Neuron (in vitro differentiated cells): ENCODE measurements around the gene PES1.

Source experiments
- H2AFZ ChIP-seq: one replicate; pipeline ENCODE4 v1.6.1; 2013; ENCODE audit warnings: low read depth, mild to moderate bottlenecking, inconsistent platforms, low read length, moderate library complexity
- H3K27me3 ChIP-seq: one replicate; pipeline ENCODE4 v1.6.1; 2013; ENCODE audit warnings: low read length; ENCODE audit not compliant: insufficient read depth
- H3K36me3 ChIP-seq: one replicate; pipeline ENCODE4 v1.6.1; 2013; ENCODE audit warnings: low read length; ENCODE audit not compliant: insufficient read depth
- H3K4me1 ChIP-seq: one replicate; pipeline ENCODE4 v1.6.1; 2013; ENCODE audit warnings: low read length; ENCODE audit not compliant: insufficient read depth
- H3K4me3 ChIP-seq: 2 replicates; pipeline ENCODE4 v1.5.1; 2013; ENCODE audit warnings: mild to moderate bottlenecking, low read length, moderate library complexity
- H3K9me3 ChIP-seq: one replicate; pipeline ENCODE4 v1.6.1; 2013; ENCODE audit warnings: low read length

The PES1 gene

DNA sequence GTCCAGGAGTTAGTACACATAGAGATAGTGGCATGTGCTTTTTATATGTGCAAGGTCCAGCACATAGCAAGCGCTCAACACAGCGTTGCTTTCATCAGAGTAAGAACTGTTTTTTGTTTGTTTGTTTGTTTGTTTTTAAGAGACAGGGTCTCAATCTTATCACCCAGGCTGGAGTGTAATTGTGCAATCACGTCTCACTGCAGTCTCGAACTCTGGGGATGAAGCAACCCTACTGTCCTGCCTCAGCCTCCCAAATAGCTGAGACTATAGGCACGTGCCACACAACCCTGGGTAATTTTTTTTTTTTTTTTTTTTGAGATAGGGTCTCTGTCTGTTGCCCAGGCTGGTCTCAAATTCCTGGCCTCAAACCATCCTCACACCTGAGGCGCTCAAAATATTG is 26.1 kb upstream of the PES1 start:
- Histone ChIP-seq H2AFZ (no peak overlapping the region), H3K4me3 (no peak overlapping the region), H3K27me3 (no peaks in the 10 kb centered on the region), H3K9me3 (no peaks in the 10 kb centered on the region), H3K36me3 (peaks cover 76% of the 10 kb centered on the region), H3K4me1 (no peaks in the 10 kb centered on the region)

DNA sequence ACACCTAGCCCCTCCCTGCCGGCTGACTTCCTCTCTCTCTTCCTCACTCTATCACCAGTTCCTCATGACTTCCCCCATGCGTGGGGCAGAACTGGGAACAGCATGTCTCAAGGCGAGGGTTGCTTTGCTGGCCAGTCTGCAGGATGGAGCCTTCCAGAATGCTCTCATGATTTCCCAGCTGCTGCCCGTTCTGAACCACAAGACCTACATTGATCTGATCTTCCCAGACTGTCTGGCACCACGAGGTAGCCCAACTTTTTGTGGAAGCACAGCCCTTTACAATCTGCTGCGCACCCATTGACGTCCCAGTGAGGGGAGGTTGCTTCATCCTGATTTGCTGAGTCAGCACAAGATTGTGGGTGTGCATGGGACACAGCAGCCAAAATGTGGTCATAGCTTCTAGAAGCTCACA is 23.8 kb upstream of the PES1 start:
- Histone ChIP-seq H2AFZ (no peak overlapping the region), H3K4me3 (no peak overlapping the region), H3K4me1 (no peaks in the 10 kb centered on the region), H3K27me3 (no peaks in the 10 kb centered on the region), H3K36me3 (peaks cover 75% of the 10 kb centered on the region), H3K9me3 (no peaks in the 10 kb centered on the region)

DNA sequence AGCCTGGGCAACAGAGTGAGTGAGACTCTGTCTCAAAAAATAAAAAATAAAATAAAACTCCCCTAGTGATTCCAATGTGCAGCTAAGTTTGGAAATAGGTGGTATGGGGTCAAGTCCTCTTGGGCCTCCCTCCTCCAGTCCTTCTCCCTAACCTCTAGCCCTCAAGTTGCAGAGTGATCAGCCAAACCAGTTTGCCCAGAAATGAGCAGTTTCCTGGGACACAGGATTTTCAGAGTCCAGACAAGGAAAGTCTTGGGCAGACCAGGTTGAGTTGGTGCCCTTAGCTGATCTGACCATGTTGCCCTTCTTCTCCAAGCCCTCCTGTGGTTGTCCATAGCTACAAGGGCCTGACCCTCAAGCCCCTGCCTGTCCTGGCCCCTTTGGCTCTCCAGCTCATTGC is 23.2 kb upstream of the PES1 start:
- peaks cover 71% of the 10 kb centered on the region for H3K36me3 ChIP-seq

GRCh38 chr22:30614268-30614667 is 22.6 kb upstream of the PES1 start:
- no peaks in the 10 kb centered on the region for H3K27me3 ChIP-seq
- no peaks in the 10 kb centered on the region for H3K9me3 ChIP-seq
- H3K36me3 ChIP-seq: peaks cover 66% of the 10 kb centered on the region
- H3K4me1 ChIP-seq: peaks cover 5% of the 10 kb centered on the region
- no peak overlapping the region for H3K4me3 ChIP-seq
- no peak overlapping the region for H2AFZ ChIP-seq

More for the DNA sequence above, 23.2 kb upstream of the PES1 start:
- no peaks in the 10 kb centered on the region for H3K4me1 ChIP-seq
- no peak overlapping the region for H3K4me3 ChIP-seq
- no peaks in the 10 kb centered on the region for H3K9me3 ChIP-seq
- H3K27me3 ChIP-seq: no peaks in the 10 kb centered on the region
- no peak overlapping the region for H2AFZ ChIP-seq

- Histone ChIP-seq H2AFZ (no peak overlapping the region), H3K4me1 (peaks cover 19% of the 10 kb centered on the region), H3K36me3 (peaks cover 55% of the 10 kb centered on the region), H3K4me3 (no peak overlapping the region), H3K9me3 (no peaks in the 10 kb centered on the region), H3K27me3 (no peaks in the 10 kb centered on the region)
These were observed 21.1 kb upstream of the PES1 start for GRCh38 chr22:30612789-30613188.

DNA sequence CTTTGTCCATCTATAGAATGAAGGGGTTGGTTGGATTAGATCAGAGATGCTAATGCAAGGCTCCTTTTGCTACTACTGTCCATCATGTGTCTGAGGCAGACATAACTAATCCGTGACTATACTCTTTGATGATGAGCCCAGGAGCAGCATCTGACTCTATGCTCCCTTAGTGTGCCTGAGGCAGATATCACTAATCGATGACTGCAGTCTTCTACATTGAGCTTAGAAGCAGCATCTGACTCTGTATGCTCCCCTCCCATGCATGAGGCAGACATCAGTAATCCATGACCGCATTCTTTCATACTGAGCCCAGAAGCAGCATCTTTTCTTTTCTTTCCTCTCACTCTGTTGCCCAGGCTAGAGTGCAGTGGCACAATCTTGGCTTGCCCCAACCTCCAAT is 19.5 kb upstream of the PES1 start:
- Histone ChIP-seq H3K4me3 (no peak overlapping the region), H3K4me1 (peaks cover 29% of the 10 kb centered on the region), H3K36me3 (peaks cover 43% of the 10 kb centered on the region), H3K27me3 (no peaks in the 10 kb centered on the region), H3K9me3 (no peaks in the 10 kb centered on the region), H2AFZ (no peak overlapping the region)

DNA sequence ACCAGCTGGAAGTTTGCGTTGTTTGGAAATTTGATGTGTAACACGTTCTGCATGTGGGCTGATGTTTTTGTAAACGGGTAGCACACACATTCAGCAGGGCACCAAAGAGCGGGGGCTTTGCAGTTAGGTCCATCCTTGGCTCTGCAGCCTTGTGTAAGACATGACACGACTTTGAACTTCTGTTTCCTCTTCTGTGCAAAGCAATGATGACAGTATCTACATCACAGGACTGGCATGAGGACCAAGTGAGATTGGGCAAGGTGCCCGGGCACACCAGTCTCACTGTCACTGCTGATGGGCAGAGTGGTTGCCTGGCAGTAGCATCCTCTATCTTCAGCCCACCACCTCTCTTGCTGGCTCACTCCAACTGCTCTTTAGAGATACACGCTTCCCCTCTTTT is 18.6 kb upstream of the PES1 start:
- H3K36me3 ChIP-seq: peaks cover 36% of the 10 kb centered on the region
- H3K9me3 ChIP-seq: no peaks in the 10 kb centered on the region
- H3K4me1 ChIP-seq: peaks cover 33% of the 10 kb centered on the region
- H2AFZ ChIP-seq: no peak overlapping the region
- no peak overlapping the region for H3K4me3 ChIP-seq
- H3K27me3 ChIP-seq: no peaks in the 10 kb centered on the region

DNA sequence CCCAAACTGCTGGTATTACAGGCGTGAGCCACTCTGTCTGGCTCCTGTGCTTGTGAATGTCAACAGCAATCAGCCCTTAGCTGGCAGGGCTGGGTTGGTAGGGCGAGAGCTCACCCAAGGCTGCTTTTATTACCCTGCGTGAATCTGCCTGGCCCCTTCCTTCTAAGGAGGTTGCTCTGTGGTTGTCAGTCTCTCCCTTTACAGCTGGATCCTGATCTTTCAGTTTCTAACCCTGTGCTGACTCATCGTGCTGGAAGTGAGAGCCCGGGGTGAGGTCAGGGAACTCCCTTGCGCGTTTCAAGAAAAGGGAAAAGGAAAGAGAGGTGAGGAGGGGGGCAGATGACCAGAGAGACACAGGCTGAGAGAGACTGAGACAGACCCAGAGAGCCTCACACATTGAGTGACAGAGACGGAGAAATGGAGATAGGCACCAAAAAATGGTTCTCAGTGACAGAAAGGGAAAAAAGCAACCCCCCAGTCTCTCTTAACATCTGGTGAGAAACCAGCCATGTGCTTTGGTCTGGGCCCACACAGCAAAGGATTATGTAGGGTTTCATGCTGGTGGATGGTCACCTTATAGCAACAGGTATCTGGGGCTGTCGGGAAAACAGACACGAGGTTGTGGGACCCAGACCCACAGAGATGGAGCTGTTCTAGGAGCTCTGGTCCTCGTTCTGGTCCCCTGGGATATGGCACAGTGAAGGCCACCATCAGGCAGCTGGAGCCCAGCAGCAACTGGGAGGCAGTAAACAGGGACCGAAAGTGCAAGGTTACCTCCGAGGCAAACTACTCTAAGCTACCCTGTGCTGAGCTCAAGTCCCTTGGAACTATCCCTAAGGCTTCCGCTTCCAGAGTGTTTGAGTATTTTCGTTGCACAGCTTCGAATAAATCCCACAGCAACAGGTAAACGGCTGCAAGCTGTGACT is 17.8 kb upstream of the PES1 start:
- no peak overlapping the region for H3K4me3 ChIP-seq

DNA sequence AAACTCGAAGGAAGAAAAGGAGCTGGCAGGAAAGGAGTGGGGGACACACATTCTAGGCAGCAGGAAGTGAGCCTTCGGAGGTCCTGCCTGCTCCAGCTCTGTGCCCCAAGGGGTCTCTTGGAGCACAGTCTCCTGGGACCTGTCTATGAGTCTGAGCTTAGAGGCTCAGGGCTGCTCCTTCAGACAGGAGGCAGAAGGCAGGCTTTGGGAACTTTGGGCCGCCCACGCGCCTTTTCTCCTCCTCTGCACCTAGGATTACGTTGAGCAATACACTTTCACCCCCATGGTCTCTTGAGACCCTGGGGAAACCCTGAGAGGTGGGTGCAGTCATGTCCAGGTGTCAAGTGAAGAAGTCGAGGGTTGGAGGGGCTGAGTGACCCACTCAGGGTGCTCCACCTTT is 16.2 kb upstream of the PES1 start:
- peaks cover 20% of the 10 kb centered on the region for H3K36me3 ChIP-seq
- no peak overlapping the region for H2AFZ ChIP-seq
- no peaks in the 10 kb centered on the region for H3K27me3 ChIP-seq
- peaks cover 33% of the 10 kb centered on the region for H3K4me1 ChIP-seq
- peak overlapping the region; percentile 68 for H3K4me3 ChIP-seq
- no peaks in the 10 kb centered on the region for H3K9me3 ChIP-seq

More for the DNA sequence above, 17.8 kb upstream of the PES1 start:
- Histone ChIP-seq H3K9me3 (no peaks in the 10 kb centered on the region), H3K4me1 (peaks cover 33% of the 10 kb centered on the region), H2AFZ (no peak overlapping the region), H3K27me3 (no peaks in the 10 kb centered on the region), H3K36me3 (peaks cover 33% of the 10 kb centered on the region)

- Histone ChIP-seq H3K36me3 (peaks cover 15% of the 10 kb centered on the region), H2AFZ (peak overlapping the region; percentile 23), H3K27me3 (no peaks in the 10 kb centered on the region), H3K4me3 (peak overlapping the region; percentile 68), H3K9me3 (no peaks in the 10 kb centered on the region), H3K4me1 (peaks cover 33% of the 10 kb centered on the region)
These were observed 15.7 kb upstream of the PES1 start for GRCh38 chr22:30607300-30607930.

DNA sequence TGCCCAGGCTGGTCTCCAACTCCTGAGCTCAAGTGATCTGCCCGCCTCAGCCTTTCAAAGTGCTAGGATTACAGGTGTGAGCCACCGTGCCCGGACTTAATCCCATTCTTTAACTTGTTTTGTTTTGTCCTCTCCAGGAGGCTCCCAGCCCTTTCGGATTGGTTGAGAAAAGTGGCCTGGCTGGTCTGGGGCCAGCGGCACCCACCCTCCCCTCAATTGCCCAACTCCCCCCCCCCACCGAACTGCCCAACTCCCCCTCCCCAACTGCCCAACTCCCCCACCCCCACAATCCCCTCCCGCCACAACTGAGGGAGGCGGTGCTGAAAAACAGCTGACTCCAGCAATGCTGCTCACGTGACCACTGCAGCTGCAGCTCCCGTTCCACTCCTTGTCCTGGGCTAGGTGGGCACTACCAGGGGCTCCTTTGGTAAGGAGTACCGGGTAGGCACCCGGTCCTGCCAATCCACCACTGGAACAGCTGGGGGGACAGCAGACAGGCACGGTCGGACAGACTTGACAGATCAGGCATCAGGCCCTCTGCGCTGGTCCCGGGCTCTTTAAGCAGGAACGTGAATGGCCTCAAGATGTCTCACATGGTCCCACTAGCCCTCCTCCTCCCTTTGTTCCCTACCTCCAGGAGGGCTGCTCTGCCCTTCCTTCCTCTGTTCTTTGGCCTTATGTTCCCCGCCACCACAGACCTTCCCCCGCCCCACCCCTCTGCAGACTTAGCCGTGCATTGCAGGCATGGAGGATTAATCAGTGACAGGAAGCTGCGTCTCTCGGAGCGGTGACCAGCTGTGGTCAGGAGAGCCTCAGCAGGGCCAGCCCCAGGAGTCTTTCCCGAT is 15.0 kb upstream of the PES1 start, which contains the start of gene TCN2:
Gene TCN2, plus strand, starts transcription at position 720 of the 845 bp plus-strand sequence. CDS start 158 bp downstream, outside the sequence.
- peak within 1 kb of the TSS; percentile 23 for H2AFZ ChIP-seq
- H3K9me3 ChIP-seq: no peaks in the 10 kb centered on the region
- H3K36me3 ChIP-seq: peaks cover 13% of the 10 kb centered on the region
- H3K4me3 ChIP-seq: peak within 1 kb of the TSS; percentile 68
- H3K4me1 ChIP-seq: peaks cover 33% of the 10 kb centered on the region
- no peaks in the 10 kb centered on the region for H3K27me3 ChIP-seq

DNA sequence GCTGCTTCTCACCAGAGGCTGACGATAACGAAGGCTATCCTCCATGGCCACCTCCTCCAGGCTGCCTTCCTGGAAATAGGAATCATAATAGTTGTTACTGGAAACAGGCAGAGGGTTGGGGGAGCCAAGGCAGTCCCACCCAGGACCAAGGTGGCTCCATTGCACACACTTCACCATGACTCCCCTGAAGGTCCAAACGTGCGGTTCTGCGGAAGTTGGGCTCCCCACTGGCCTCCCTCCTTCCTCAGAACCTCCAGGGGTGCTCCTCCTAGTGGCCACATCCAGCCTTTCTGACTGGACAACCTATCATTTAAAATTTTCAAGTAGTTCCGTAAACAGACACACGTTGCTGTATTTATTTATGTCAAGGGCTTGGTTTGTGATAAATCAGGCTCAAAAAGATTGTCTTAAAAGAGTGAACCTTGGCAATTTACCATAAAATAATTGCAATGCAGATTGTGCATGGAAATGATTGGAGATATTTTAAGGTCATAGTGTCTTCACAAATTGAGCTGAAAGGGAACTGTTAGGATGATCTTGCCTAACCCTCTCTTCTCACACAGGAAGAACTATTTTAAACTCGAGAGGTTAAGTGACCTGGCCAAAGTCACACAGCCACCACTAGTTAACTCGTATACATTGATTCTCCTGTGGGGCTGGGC is 13.9 kb upstream of the PES1 start:
- Histone ChIP-seq H3K4me1 (peaks cover 33% of the 10 kb centered on the region), H3K9me3 (no peaks in the 10 kb centered on the region), H3K36me3 (peaks cover 3% of the 10 kb centered on the region), H3K4me3 (no peak overlapping the region), H2AFZ (peak overlapping the region; percentile 2), H3K27me3 (no peaks in the 10 kb centered on the region)
